COR-L47 (cell line): Measurements from ENCODE around the gene TAB3.

ENCODE experiments used
- DNase-seq: peaks from one replicate; lab custom pipeline; 2025; lab: John Stamatoyannopoulos, UW

The TAB3 gene

GRCh38 chrX:30887288-30887687 lies 1.8 kb downstream of the TAB3 start:
- no peak for DNase-seq

- DNase-seq, result no peak
Measured at GRCh38 chrX:30885136-30885535, 3.9 kb downstream of the TAB3 start.

GRCh38 chrX:30883138-30883537 lies 5.9 kb downstream of the TAB3 start:
- no peak for DNase-seq

- no peak for DNase-seq
Measured at GRCh38 chrX:30881797-30882196, 7.3 kb downstream of the TAB3 start.

GRCh38 chrX:30881390-30881789 lies 7.7 kb downstream of the TAB3 start:
- no peak for DNase-seq

GRCh38 chrX:30880058-30880457 lies 9.0 kb downstream of the TAB3 start:
- no peak for DNase-seq

- no peak for DNase-seq
Measured at GRCh38 chrX:30876367-30876766, 12.7 kb downstream of the TAB3 start.

- DNase-seq, result no peak
Measured at GRCh38 chrX:30875957-30876356, 13.1 kb downstream of the TAB3 start.

GRCh38 chrX:30874851-30875250 lies 14.2 kb downstream of the TAB3 start:
- DNase-seq, result no peak

- no peak for DNase-seq
Measured at GRCh38 chrX:30870572-30870971, 18.5 kb downstream of the TAB3 start.

GRCh38 chrX:30865612-30866011 lies 23.4 kb downstream of the TAB3 start:
- DNase-seq, result no peak

GRCh38 chrX:30865015-30865414 lies 24.0 kb downstream of the TAB3 start:
- DNase-seq, result no peak

- no peak for DNase-seq
Measured at GRCh38 chrX:30864383-30864785, 24.7 kb downstream of the TAB3 start.

- no peak for DNase-seq
Measured at GRCh38 chrX:30863974-30864373, 25.1 kb downstream of the TAB3 start.

GRCh38 chrX:30858098-30858497 lies 31.0 kb downstream of the TAB3 start:
- DNase-seq, result no peak

- no peak for DNase-seq
Measured at GRCh38 chrX:30851449-30851848, 37.6 kb downstream of the TAB3 start.

GRCh38 chrX:30835373-30835772 lies 53.7 kb downstream of the TAB3 start:
- DNase-seq, result no peak

- DNase-seq, result no peak
Measured at GRCh38 chrX:30833896-30834295, 55.2 kb downstream of the TAB3 start.

GRCh38 chrX:30831082-30831481 lies 58.0 kb downstream of the TAB3 start:
- DNase-seq, result no peak

GRCh38 chrX:30830326-30830943 lies 58.6 kb downstream of the TAB3 start:
- DNase-seq, result no peak

- DNase-seq, result no peak
Measured at GRCh38 chrX:30824275-30824674, 64.8 kb downstream of the TAB3 start.

GRCh38 chrX:30822764-30823163 lies 66.3 kb downstream of the TAB3 start:
- DNase-seq, result no peak

- no peak for DNase-seq
Measured at GRCh38 chrX:30822068-30822681, 66.9 kb downstream of the TAB3 start.

GRCh38 chrX:30821116-30821515 lies 67.9 kb downstream of the TAB3 start:
- DNase-seq, result no peak
